NOMO-1 (cell line): ENCODE data around the gene SBF1.
"Not testable (repeated sequence)": the region's sequence is repeated elsewhere in the genome, so short reads cannot be mapped to it uniquely, and the experiment has no call there.

Source experiments
- DNase-seq, 2 experiments: peaks; one replicate each; lab custom pipeline; 2025; ENCODE audit not compliant: unreplicated experiment in 2 of 2; lab: John Stamatoyannopoulos, UW

Gene SBF1

GRCh38 chr22:50434849-50435248, 40.0 kb downstream of the SBF1 start:
- no peak for DNase-seq

DNA sequence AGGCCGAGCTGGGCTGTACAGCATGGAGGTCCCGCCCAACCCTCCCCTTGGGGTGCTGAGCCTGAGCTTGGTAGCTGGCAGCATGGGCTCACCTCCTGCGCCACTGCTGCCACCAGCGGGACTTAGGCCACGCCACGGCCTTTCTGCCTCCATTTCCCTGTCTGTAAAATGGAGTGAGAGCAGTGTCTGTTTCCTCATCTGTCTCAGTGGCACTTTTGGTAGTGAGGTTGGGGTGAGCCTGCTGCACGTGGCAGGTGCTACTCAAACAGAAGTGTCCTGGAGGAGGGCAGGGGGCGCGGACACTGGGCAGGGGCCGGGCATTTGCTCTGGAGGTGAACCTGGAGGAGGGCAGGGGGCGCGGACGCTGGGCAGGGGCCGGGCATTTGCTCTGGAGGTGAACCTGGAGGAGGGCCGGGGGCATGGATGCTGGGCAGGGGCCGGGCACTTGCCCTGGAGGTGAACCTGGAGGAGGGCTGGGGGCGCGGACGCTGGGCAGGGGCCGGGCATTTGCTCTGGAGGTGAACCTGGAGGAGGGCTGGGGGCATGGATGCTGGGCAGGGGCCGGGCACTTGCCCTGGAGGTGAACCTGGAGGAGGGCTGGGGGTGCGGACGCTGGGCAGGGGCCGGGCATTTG, 41.8 kb downstream of the SBF1 start:
- DNase-seq = not testable (repeated sequence)

GRCh38 chr22:50432131-50432876, 42.5 kb downstream of the SBF1 start:
- DNase-seq = no peak

DNA sequence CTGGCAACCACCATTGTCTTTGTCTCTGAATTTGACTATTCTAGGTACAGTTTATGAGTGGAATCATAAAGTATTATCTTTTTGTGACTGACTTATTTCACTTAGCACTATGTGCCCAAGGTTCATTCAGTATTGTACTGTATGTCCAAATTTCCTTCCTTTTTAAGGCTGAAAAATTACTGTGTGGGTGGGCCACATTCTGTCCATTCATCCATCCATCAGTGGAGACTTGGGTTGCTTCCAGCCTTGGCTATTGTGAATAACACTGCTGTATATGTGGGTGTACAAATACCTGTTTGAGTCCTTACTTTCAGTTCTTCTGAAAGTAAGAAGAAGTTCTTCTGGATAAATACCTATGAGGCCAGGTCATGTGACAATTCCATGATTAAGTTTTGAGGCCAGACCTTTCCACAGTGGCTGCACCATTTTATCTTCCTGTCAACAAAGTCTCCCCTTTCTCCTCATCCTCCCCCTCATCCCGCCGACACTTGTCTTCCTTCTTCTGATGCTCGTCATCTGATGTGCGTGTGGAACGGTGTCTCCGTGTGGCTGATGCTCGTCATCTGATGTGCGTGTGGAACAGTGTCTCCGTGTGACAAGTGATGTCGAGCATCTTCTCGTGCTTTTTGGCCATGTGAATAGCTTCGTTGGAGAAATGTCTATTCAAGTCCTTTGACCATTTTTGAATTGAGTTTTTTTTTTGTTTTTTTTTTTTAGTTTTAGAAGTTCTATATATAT, 49.5 kb downstream of the SBF1 start:
- no peak for DNase-seq

DNA sequence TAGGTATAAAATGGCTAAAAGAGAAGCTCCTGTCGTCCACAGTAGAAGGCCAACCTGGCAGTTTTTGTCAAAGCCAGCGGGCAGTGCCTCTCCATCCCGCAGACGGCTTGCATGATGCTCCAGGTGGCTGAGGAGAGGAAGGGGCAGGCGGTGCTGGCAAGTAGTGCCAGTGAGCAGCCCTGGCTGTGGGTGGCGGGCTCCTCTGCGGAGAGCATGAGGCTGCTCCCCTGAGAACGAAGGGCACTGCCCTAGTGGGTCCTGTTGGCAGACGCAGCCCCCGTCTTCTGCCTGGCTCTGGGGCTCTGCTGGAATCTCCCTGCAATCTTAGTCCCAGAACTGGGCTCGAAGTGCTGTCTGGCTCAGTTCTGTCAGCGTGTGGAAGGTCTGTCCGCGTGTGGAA, 50.9 kb downstream of the SBF1 start:
- no peak for DNase-seq

DNA sequence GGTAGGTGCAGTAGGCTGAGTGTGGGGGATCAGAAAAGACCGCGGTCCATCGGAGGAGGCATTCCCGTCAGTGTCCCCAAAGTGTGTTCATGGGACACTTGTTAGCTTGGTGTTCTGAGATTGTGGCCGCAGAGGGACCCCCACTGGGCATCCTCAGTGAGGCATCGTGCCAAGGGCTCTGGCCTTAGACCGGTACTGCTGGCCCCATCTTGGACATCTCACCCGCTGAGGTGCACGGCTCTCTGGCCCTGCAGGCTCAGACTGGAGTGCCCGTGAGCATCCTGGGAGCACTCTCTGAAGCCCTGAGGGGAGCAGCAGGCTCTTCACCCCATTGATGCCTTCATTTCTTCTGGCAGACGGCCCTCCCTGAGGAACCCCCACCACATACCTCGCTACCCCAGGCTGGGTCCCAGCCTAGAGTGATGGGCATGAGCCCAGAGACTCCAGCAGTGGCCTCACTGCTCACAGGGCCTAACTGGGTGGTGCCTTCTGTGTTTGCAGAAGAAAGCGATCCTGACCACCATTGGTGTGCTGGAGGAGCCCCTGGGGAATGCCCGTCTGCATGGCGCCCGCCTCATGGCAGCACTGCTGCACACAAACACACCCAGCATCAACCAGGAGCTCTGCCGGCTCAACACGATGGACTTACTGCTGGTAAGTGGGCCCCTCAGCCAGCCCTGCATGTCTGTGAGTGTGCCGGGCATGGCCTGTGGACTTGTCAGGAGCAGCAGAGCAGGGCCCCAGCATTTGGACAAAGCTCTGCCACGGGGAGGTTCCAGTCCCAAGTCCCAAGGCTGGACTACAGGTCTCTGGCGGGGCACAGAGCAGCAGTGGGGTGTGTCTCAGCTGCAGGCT, 51.6 kb downstream of the SBF1 start:
- DNase-seq = no peak

DNA sequence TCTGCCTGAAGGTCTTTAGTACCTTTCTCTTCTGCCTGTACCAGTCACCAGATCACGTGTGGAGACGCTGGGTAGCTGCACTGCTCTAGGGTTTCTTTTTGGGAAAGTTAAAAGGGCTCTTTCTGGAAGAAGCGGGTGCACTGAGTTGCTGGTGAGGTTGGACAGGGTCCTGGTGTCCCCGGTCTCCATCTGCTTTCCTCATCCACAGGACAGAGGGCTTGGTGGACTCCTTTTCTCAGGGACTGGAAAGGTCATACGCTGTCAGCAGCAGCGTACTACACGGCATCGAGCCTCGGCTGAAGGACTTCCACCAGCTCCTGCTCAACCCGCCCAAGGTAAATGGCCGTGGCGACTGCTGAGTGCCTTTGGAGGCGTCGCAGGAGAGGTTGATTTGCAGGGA, 52.8 kb downstream of the SBF1 start:
- DNase-seq = no peak

GRCh38 chr22:50420581-50420980, 54.3 kb downstream of the SBF1 start:
- DNase-seq = no peak

- no peak for DNase-seq
Measured at GRCh38 chr22:50420015-50420414, 54.8 kb downstream of the SBF1 start.

DNA sequence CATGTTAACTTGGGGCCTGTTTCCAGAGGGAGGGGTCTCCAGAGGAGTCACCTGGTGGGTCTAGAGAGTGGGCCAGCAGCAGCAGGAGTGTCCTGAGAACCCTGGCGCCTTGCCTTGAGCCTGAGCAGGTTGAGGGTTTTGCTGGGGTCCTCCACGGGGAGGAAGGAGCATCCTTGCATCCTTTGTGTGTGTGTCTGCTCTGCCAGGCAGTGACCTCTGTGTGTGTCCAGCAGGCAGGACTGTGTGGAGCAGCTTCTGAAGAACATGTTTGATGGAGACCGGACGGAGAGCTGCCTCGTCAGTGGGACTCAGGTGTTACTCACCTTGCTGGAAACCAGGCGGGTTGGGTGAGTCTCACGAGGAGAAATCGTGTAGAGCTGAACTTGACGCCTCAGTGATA, 55.7 kb downstream of the SBF1 start:
- no peak for DNase-seq

DNA sequence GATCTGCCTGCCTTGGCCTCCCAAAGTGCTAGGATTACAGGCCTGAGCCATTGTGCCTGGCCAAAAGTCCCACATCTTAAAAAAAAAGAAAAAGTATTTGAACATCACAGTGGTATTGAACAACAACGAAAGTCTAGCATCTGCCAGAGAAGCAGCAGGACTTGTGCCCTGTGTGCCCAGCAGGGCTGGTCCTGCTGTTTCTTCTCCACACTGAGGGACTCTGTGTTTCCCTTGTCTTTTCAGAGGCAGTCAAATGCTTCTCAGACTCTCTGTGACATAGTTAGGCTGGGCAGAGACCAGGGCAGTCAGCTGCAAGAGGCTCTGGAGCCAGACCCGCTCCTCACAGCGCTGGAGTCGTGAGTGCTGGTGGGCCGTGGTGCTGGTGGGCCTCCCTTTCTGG, 56.2 kb downstream of the SBF1 start:
- DNase-seq = no peak

DNA sequence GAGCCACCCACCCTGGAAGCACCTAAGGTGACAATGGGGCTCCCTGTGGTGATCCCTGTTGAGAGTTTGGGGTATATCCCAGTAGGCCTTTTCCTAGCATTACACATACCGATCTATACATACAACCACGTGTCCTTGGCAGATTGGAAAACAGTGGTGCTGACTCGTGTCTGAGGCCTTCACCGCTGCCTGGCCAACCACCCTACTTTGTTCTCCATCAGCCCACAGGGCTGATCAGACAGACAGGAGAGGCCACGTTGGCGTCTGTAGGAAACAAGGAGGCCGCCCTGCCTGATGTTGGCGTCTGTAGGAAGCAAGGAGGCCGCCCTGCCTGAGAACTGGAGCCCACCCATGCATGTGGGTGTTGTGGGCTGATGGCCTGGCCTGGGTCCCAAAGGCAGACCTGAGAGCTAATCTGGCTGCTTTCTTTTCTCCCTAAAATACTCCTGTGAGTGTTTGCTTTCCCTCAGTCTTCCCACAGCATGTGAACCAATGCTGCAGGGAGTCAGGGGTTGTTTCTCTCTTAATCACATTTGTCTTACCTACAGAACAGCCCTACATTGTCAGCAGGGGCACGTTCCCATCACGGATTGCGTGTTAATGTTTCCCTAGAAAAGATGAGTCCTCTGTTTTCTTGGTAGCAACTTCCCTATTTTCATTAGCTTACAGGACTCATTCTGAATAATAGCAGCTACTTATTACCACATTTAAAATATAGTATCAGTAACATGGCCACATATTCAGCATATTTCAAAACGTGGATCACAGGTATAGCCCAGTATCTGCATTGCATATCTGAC, 57.2 kb downstream of the SBF1 start:
- DNase-seq = no peak

GRCh38 chr22:50416996-50417395, 57.8 kb downstream of the SBF1 start:
- DNase-seq = no peak

GRCh38 chr22:50415426-50415825, 59.4 kb downstream of the SBF1 start:
- DNase-seq = no peak

- DNase-seq = no peak
Measured at GRCh38 chr22:50414476-50415248, 60.2 kb downstream of the SBF1 start.

GRCh38 chr22:50408954-50409353, 65.9 kb downstream of the SBF1 start:
- DNase-seq = not testable (repeated sequence)

DNA sequence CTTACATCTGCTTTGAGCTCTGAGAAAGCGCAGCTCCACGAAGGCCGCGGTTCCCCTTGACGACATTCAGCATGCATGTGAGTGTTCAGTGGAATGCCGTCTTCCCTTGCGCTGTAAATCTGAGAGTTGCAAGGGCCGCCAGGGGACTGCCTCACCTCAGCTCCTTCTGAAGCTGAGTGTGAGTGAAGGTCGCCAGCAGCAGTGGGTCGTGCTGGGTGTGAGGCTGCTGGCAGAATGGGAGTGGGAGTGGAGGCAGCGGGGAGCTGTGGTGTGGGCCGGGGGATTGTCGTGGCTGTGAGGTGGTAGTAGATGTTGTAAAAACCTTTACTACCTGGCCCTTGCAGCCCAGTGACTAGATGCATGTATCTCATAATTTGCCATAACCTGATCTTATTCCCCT, 66.5 kb downstream of the SBF1 start:
- no peak for DNase-seq

DNA sequence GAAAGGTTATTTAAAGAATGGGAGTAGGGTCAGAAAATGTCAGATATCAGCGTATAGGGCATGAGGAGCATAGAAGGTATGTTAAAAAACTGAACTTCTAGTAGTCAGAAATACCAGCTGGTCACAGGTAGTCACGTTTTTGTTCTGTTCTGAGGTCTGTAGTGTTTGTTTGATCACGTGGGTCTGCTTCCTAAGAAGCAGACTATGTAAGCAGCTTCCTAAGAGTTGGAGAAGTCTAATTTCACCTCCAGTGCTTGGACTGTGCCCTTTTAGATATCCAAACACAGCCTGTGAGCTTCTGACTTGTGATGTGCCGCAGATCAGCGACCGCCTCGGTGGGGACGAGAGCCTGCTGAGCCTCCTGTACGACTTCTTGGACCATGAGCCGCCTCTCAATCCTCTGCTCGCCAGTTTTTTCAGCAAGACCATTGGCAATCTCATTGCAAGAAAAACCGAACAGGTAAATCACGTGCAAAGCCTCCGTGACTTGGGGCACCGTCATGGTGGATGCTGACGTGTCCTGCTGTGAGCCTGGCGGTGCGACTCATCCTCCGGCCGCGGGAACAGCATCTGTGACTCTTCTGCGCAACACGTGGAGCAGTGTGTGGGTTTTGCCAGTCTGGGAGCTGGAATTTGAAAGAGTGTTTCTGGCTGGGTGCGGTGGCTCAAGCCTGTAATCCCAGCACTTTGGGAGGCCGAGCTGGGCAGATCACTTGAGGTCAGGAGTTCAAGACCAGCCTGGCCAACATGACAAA, 68.2 kb downstream of the SBF1 start:
- DNase-seq = no peak

DNA sequence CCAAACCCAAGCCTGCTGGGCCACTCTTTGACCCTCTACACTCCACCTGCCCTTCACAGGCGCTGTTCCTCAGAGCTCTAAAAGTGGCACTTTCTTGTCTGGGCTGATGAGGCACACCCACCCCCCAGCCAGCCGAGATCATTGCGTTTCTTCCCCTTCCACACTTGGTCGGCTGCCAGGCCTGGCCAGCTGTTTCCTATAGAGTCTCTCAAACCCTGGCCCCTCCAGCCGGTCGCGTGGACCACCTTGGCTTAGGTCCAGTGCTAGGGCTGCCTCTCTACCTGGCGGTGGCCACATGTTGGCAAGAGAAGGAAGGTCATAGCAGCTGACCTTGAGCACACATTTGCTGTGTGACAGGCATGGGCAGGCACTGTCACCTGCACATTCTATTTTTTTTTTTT, 71.1 kb downstream of the SBF1 start:
- no peak for DNase-seq
